ENCODE measurements around the gene RBM23.
"Not testable (repeated sequence)": the region's sequence is repeated elsewhere in the genome, so short reads cannot be mapped to it uniquely, and the experiment has no call there.

Gene RBM23

GRCh38 chr14:22852940-22853767 is 65.8 kb downstream of the RBM23 start:
- H3K9ac ChIP-seq (ENCODE audit: low read length) = peak overlapping the region; percentile 74
- no peak overlapping the region for H3K27ac ChIP-seq (ENCODE audit: low read depth, low read length, poor library complexity, severe bottlenecking)
- no peaks in the 10 kb centered on the region for H4K20me1 ChIP-seq (ENCODE audit: insufficient read depth, low read length)
- H3K4me2 ChIP-seq (ENCODE audit: low read length) = peak overlapping the region; percentile 82
- no peaks in the 10 kb centered on the region for H3K27me3 ChIP-seq (ENCODE audit: insufficient read depth, low read length)
- 0 out of 2 replicates have a peak, but pooled peaks cover 3% of the 10 kb centered on the region for H3K9me3 ChIP-seq (ENCODE audit: low read length)
- peak overlapping the region; percentile 61 for H3K4me3 ChIP-seq (ENCODE audit: low read depth, low read length, poor library complexity, severe bottlenecking)
- no peaks in the 10 kb centered on the region for H3K36me3 ChIP-seq (ENCODE audit: insufficient read depth, low read length)
- H3K9me2 ChIP-seq (ENCODE audit: low read depth, low read length) = no peaks in the 10 kb centered on the region
- peak overlapping the region; percentile 70; the same call in 1 of the 2 replicates for H2AFZ ChIP-seq (ENCODE audit: low read length)
- no peaks in the 10 kb centered on the region for H3F3A ChIP-seq (ENCODE audit: insufficient read depth, low read length)
- H3K79me2 ChIP-seq (ENCODE audit: insufficient read depth, low read length) = no peaks in the 10 kb centered on the region
- peaks cover 4% of the 10 kb centered on the region for H3K4me1 ChIP-seq (ENCODE audit: insufficient read depth, low read length, severe bottlenecking)
- TF ChIP-seq, protein P1, sequence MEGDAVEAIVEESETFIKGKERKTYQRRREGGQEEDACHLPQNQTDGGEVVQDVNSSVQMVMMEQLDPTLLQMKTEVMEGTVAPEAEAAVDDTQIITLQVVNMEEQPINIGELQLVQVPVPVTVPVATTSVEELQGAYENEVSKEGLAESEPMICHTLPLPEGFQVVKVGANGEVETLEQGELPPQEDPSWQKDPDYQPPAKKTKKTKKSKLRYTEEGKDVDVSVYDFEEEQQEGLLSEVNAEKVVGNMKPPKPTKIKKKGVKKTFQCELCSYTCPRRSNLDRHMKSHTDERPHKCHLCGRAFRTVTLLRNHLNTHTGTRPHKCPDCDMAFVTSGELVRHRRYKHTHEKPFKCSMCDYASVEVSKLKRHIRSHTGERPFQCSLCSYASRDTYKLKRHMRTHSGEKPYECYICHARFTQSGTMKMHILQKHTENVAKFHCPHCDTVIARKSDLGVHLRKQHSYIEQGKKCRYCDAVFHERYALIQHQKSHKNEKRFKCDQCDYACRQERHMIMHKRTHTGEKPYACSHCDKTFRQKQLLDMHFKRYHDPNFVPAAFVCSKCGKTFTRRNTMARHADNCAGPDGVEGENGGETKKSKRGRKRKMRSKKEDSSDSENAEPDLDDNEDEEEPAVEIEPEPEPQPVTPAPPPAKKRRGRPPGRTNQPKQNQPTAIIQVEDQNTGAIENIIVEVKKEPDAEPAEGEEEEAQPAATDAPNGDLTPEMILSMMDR (IDR thresholded peaks at IDR 0.05; ENCODE audit: low read length) = peak; percentile 88
- TF ChIP-seq EZH2 (IDR thresholded peaks at IDR 0.05; ENCODE audit: borderline replicate concordance, low read length) = no peak

- Histone ChIP-seq H3K36me3 (ENCODE audit: insufficient read depth, low read length) (no peaks in the 10 kb centered on the region), H3K9me3 (ENCODE audit: low read length) (0 out of 2 replicates have a peak, but pooled peaks cover 3% of the 10 kb centered on the region), H3K9ac (ENCODE audit: low read length) (no peak overlapping the region; the same call in 1 of the 2 replicates), H3K9me2 (ENCODE audit: low read depth, low read length) (no peaks in the 10 kb centered on the region), H2AFZ (ENCODE audit: low read length) (no peak overlapping the region), H3K4me3 (ENCODE audit: low read depth, low read length, poor library complexity, severe bottlenecking) (no peak overlapping the region), H3K4me1 (ENCODE audit: insufficient read depth, low read length, severe bottlenecking) (peaks cover 4% of the 10 kb centered on the region), H3F3A (ENCODE audit: insufficient read depth, low read length) (no peaks in the 10 kb centered on the region), H3K27me3 (ENCODE audit: insufficient read depth, low read length) (no peaks in the 10 kb centered on the region), H3K4me2 (ENCODE audit: low read length) (no peak overlapping the region), H4K20me1 (ENCODE audit: insufficient read depth, low read length) (no peaks in the 10 kb centered on the region), H3K27ac (ENCODE audit: low read depth, low read length, poor library complexity, severe bottlenecking) (no peak overlapping the region), H3K79me2 (ENCODE audit: insufficient read depth, low read length) (no peaks in the 10 kb centered on the region)
- TF ChIP-seq EZH2 (IDR thresholded peaks at IDR 0.05; ENCODE audit: borderline replicate concordance, low read length) = no peak
- TF ChIP-seq, protein P1 (IDR thresholded peaks at IDR 0.05; ENCODE audit: low read length) = no peak
Measured at GRCh38 chr14:22852599-22852939, 66.4 kb downstream of the RBM23 start.

- H3K4me2 ChIP-seq (ENCODE audit: low read length); H3F3A ChIP-seq (ENCODE audit: insufficient read depth, low read length); H3K79me2 ChIP-seq (ENCODE audit: insufficient read depth, low read length); H3K9ac ChIP-seq (ENCODE audit: low read length); H3K9me2 ChIP-seq (ENCODE audit: low read depth, low read length); H3K27me3 ChIP-seq (ENCODE audit: insufficient read depth, low read length); H3K27ac ChIP-seq (ENCODE audit: low read depth, low read length, poor library complexity, severe bottlenecking); H4K20me1 ChIP-seq (ENCODE audit: insufficient read depth, low read length); H3K9me3 ChIP-seq (ENCODE audit: low read length); H3K36me3 ChIP-seq (ENCODE audit: insufficient read depth, low read length); H3K4me3 ChIP-seq (ENCODE audit: low read depth, low read length, poor library complexity, severe bottlenecking); H3K4me1 ChIP-seq (ENCODE audit: insufficient read depth, low read length, severe bottlenecking); H2AFZ ChIP-seq (ENCODE audit: low read length): not testable (repeated sequence)
Measured at GRCh38 chr14:22852178-22852577, 66.8 kb downstream of the RBM23 start.
